SK-N-SH treated with all-trans-retinoic acid at 6 μM for 48 hours (cell line): Measurements from ENCODE around the gene SRRM2.

Experiments
- BACH2 ChIP-seq: fragments of 250-450 bp; sonication (Bioruptor Pico); IDR thresholded peaks from 2 replicates; pipeline ENCODE4 v1.9.0; 2021; ENCODE audit warnings: mild to moderate bottlenecking, borderline replicate concordance
- PPARA ChIP-seq: fragments of 250-450 bp; sonication (Bioruptor Pico); IDR thresholded peaks from 2 replicates; pipeline ENCODE4 v1.5.0; 2020; ENCODE audit warnings: mild to moderate bottlenecking, borderline replicate concordance
- RARB ChIP-seq: fragments of 250-450 bp; sonication (Bioruptor Pico); IDR thresholded peaks from 2 replicates; pipeline ENCODE4 v1.8.0; 2021; ENCODE audit warnings: mild to moderate bottlenecking, moderate library complexity
- TOX ChIP-seq: fragments of 250-450 bp; sonication (Bioruptor Pico); IDR thresholded peaks from 2 replicates; pipeline ENCODE4 v1.8.0; 2021; ENCODE audit warnings: mild to moderate bottlenecking, moderate library complexity, borderline replicate concordance
- ZNF70 ChIP-seq: fragments of 450-650 bp; formaldehyde crosslinking; IDR thresholded peaks from 2 replicates; pipeline ENCODE4 v1.5.0; 2020; ENCODE audit warnings: mild to moderate bottlenecking, moderate library complexity
- ZNF8 ChIP-seq: fragments of 450-650 bp; formaldehyde crosslinking; IDR thresholded peaks from 2 replicates; pipeline ENCODE4 v1.5.0; 2020; ENCODE audit warnings: mild to moderate bottlenecking, moderate library complexity
- TF ChIP-seq, protein P1 (sequence below): fragments of 250-450 bp; sonication (Bioruptor Pico); IDR thresholded peaks from 2 replicates; pipeline ENCODE4 v1.8.0; 2020; ENCODE audit warnings: mild to moderate bottlenecking, moderate library complexity, borderline replicate concordance

DNA sequence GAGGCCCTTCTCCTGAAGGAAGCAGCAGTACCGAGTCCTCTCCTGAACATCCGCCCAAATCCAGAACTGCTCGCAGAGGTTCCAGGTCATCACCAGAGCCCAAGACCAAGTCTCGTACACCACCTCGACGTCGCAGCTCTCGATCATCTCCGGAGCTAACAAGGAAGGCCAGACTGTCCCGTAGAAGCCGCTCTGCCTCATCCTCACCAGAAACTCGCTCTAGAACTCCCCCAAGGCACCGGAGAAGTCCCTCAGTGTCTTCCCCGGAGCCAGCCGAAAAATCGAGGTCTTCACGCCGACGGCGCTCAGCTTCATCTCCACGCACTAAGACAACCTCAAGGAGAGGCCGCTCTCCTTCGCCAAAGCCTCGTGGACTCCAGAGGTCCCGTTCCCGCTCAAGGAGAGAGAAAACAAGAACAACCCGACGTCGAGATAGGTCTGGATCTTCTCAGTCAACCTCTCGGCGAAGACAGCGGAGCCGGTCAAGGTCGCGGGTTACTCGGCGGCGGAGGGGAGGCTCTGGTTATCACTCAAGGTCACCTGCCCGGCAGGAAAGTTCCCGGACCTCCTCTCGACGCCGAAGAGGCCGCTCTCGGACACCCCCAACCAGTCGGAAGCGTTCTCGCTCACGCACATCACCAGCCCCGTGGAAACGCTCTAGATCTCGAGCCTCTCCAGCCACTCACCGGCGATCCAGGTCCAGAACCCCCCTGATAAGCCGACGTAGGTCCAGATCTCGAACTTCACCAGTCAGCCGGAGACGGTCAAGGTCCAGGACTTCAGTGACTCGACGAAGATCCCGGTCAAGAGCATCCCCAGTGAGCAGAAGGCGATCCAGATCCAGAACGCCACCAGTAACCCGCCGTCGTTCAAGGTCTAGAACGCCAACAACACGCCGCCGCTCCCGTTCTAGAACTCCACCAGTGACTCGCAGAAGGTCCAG is 13.3 kb downstream of the SRRM2 start:
- TF ChIP-seq RARB (CRISPR knock-in tag) = no peak
- TF ChIP-seq BACH2 (CRISPR knock-in tag) = no peak
- TF ChIP-seq PPARA (CRISPR knock-in tag) = no peak
- TF ChIP-seq, protein P1, sequence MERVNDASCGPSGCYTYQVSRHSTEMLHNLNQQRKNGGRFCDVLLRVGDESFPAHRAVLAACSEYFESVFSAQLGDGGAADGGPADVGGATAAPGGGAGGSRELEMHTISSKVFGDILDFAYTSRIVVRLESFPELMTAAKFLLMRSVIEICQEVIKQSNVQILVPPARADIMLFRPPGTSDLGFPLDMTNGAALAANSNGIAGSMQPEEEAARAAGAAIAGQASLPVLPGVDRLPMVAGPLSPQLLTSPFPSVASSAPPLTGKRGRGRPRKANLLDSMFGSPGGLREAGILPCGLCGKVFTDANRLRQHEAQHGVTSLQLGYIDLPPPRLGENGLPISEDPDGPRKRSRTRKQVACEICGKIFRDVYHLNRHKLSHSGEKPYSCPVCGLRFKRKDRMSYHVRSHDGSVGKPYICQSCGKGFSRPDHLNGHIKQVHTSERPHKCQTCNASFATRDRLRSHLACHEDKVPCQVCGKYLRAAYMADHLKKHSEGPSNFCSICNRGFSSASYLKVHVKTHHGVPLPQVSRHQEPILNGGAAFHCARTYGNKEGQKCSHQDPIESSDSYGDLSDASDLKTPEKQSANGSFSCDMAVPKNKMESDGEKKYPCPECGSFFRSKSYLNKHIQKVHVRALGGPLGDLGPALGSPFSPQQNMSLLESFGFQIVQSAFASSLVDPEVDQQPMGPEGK (CRISPR knock-in tag) = no peak
- TF ChIP-seq ZNF70 = no peak
- TF ChIP-seq TOX (CRISPR knock-in tag) = no peak
- no peak for TF ChIP-seq ZNF8 (CRISPR knock-in tag)
